ENCODE data around the gene RUVBL1. TPM values are rescaled to one million over a fixed set of nuclear protein-coding genes. Genes with fewer than 3 reads are reported as not detected.
"Not testable (repeated sequence)": the region's sequence is repeated elsewhere in the genome, so short reads cannot be mapped to it uniquely, and the experiment has no call there.

The RUVBL1 gene
- 10 to 100 TPM; 71.6 to 73.1 TPM for total RNA-seq

GRCh38 chr3:128123538-128124368, at the start of gene RUVBL1:
RUVBL1 (minus strand) TSS chr3:128123812; CDS start chr3:128123724, 88 bp downstream.
- intact Hi-C loops (cut with micrococcal nuclease), result loop anchor here (1.0 to 5.0 kb wide), 6 partner anchors 11 to 526 kb away; partner anchors contain the start of genes ABTB1, EEFSEC, MCM2 and SEC61A1
- Mint-ChIP-seq H3K9me3 (no peaks in the 10 kb centered on the region), H3K27ac (peak within 1 kb of the TSS; percentile 86), H3K36me3 (ENCODE audit: low read depth) (peaks cover 19% of the 10 kb centered on the region), H3K4me3 (peak within 1 kb of the TSS; percentile 93), H3K27me3 (ENCODE audit: low read depth) (no peaks in the 10 kb centered on the region), H3K4me1 (ENCODE audit: low read depth) (peaks cover 29% of the 10 kb centered on the region)
- CTCF ChIA-PET, result interaction anchor here (1.1 to 2.3 kb wide), 6 partner anchors 10 to 494 kb away, joined by 3 to 11 read pairs (median 5); no protein-coding TSS in a partner anchor
- DNase-seq, result peak; percentile 99

DNA sequence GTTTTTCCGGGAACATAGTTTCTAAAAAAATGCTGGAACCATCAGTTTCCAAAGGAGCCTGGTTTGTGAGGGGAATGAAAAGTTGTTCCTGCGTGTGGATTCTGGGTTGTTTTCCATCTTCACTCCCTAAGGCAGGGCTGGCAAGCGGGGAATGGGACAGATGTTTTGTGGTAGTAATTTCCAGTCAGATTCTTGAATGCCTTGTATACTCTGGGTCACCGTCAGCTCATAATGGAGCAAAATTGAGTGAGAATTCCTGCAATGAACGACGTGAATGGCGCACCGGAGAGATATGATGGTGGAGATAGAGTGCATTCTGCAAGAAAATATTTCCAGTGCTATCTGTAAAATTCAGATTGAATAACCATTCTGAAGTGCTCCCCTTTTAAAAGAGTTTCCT, 49.6 kb upstream of the RUVBL1 start:
- CTCF ChIA-PET, result no interaction called here

GRCh38 chr3:128170866-128171516, 47.4 kb upstream of the RUVBL1 start:
- Mint-ChIP-seq H3K4me3 (no peak overlapping the region), H3K27ac (no peak overlapping the region), H3K27me3 (ENCODE audit: low read depth) (no peaks in the 10 kb centered on the region), H3K9me3 (no peaks in the 10 kb centered on the region), H3K4me1 (ENCODE audit: low read depth) (peaks cover 30% of the 10 kb centered on the region), H3K36me3 (ENCODE audit: low read depth) (no peaks in the 10 kb centered on the region)
- intact Hi-C loops (cut with micrococcal nuclease), result loop anchor here (5.0 kb wide), 1 partner anchor 151 kb away; no protein-coding TSS in a partner anchor
- CTCF ChIA-PET, result interaction anchor here (0.5 to 0.9 kb wide), 3 partner anchors 52 to 151 kb away, joined by 3 read pairs; no protein-coding TSS in a partner anchor
- peak; percentile 34 for DNase-seq

More for the DNA sequence above, 49.6 kb upstream of the RUVBL1 start:
- no peak for DNase-seq
- no peaks in the 10 kb centered on the region for H3K36me3 Mint-ChIP-seq (ENCODE audit: low read depth)
- no peaks in the 10 kb centered on the region for H3K27me3 Mint-ChIP-seq (ENCODE audit: low read depth)
- H3K4me1 Mint-ChIP-seq (ENCODE audit: low read depth), result peaks cover 35% of the 10 kb centered on the region
- intact Hi-C loops (cut with micrococcal nuclease), result loop anchor here (5.0 kb wide), 1 partner anchor 149 kb away; no protein-coding TSS in a partner anchor
- H3K9me3 Mint-ChIP-seq, result no peaks in the 10 kb centered on the region
- H3K27ac Mint-ChIP-seq, result no peak overlapping the region
- H3K4me3 Mint-ChIP-seq, result no peak overlapping the region

- Mint-ChIP-seq H3K36me3 (ENCODE audit: low read depth) (no peaks in the 10 kb centered on the region), H3K27ac (no peak overlapping the region), H3K4me3 (no peak overlapping the region), H3K27me3 (ENCODE audit: low read depth) (no peaks in the 10 kb centered on the region), H3K4me1 (ENCODE audit: low read depth) (peaks cover 17% of the 10 kb centered on the region), H3K9me3 (no peaks in the 10 kb centered on the region)
- CTCF ChIA-PET, result interaction anchor here (1.6 kb wide), 1 partner anchor 9 kb away, joined by 4 read pairs; no protein-coding TSS in a partner anchor
- DNase-seq, result no peak
- intact Hi-C loops (cut with micrococcal nuclease), result no loop called here
Measured at GRCh38 chr3:128168836-128169235, 45.2 kb upstream of the RUVBL1 start.

DNA sequence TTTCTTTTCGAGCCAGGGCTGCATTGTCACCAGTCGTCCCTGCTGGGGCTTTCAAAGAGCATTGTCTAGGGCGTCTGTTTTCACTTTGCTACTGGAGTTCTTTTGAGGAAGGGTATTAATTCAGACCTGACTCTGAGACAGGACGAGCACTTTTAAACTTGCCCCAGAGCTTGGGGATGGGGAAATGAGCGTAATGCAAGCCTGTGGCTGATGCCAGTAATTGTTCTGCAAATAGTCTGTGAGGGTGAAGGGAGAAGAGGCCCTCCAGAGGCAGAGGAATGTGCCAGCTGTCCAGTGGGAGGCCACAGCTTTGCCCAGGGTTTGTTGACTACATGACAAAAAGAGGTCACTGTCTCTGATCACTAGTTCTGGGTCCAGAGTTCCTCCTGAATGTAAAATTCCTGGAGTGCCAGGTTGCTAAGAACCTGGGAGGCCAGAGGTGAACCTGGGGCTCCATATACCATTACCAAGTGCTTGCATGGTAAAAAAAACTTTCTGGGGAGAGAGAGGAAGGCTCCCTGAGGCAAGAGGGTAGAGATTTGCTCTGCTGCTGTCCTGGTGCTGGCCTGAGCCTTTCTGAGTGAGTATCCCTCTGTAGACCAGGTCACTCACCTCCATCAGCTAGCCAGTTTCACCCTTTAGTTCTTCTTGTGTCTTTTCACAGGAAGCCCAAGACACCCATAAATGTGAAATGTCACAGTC, 44.5 kb upstream of the RUVBL1 start:
- no peaks in the 10 kb centered on the region for H3K9me3 Mint-ChIP-seq
- CTCF ChIA-PET, result interaction anchor here (1.6 kb wide), 1 partner anchor 10 kb away, joined by 4 read pairs; no protein-coding TSS in a partner anchor
- no peak overlapping the region for H3K27ac Mint-ChIP-seq
- no peaks in the 10 kb centered on the region for H3K36me3 Mint-ChIP-seq (ENCODE audit: low read depth)
- no peaks in the 10 kb centered on the region for H3K27me3 Mint-ChIP-seq (ENCODE audit: low read depth)
- H3K4me3 Mint-ChIP-seq, result no peak overlapping the region
- DNase-seq, result no peak
- intact Hi-C loops (cut with micrococcal nuclease), result no loop called here
- peaks cover 14% of the 10 kb centered on the region for H3K4me1 Mint-ChIP-seq (ENCODE audit: low read depth)

- Mint-ChIP-seq H3K4me1 (ENCODE audit: low read depth) (peaks cover 14% of the 10 kb centered on the region), H3K4me3 (no peak overlapping the region), H3K27ac (no peak overlapping the region), H3K27me3 (ENCODE audit: low read depth) (no peaks in the 10 kb centered on the region), H3K9me3 (no peaks in the 10 kb centered on the region), H3K36me3 (ENCODE audit: low read depth) (no peaks in the 10 kb centered on the region)
- intact Hi-C loops (cut with micrococcal nuclease), result no loop called here
- CTCF ChIA-PET, result no interaction called here
- no peak for DNase-seq
Measured at GRCh38 chr3:128167646-128167972, 44.0 kb upstream of the RUVBL1 start.

DNA sequence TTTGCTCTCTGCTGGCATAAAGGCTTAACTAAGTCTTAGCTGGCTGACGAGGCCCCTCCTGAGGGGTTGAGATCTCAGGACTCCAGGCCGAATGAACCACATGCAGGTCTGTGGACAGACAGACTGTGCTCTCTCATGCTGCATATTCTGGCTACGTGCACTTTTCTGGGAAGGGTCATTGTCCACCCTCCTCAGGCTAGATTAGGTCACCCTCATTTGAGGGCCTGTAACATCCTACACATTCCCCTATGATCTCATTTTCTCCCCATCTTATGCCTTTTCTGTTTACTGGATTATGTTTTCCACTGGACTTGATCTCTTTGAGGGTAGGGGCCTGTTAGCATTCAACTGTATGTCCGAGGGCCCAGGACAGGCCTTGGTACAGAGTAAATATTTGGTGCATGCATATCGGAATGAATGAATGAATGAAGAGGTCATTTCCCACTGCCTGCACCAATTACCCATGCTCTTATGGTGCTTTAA, 43.4 kb upstream of the RUVBL1 start:
- no peak for DNase-seq
- Mint-ChIP-seq H3K27me3 (ENCODE audit: low read depth) (no peaks in the 10 kb centered on the region), H3K9me3 (no peaks in the 10 kb centered on the region), H3K27ac (no peak overlapping the region), H3K4me3 (no peak overlapping the region), H3K4me1 (ENCODE audit: low read depth) (peaks cover 14% of the 10 kb centered on the region), H3K36me3 (ENCODE audit: low read depth) (no peaks in the 10 kb centered on the region)
- intact Hi-C loops (cut with micrococcal nuclease), result no loop called here
- CTCF ChIA-PET, result no interaction called here

DNA sequence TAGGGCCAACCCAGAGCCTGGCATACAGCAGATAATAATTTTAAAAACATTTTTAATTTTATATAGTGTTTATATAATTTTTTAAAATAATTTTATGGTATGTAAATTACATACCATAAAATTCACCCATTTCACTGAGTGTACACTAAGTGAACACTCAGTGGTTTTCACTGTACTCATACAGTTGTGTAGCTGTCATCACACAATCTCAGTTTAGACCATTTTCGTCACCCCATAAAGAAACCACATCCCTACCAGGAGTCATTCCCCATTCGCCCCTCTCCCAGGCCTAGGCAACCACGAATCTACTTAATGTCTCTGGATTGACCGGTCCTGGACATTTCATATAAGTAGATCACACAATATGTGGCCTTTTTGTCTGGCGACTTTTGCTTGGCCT, 39.8 kb upstream of the RUVBL1 start:
- Mint-ChIP-seq H3K4me1 (ENCODE audit: low read depth) (peaks cover 12% of the 10 kb centered on the region), H3K9me3 (no peaks in the 10 kb centered on the region), H3K27ac (no peak overlapping the region), H3K4me3 (no peak overlapping the region), H3K27me3 (ENCODE audit: low read depth) (no peaks in the 10 kb centered on the region), H3K36me3 (ENCODE audit: low read depth) (peaks cover 8% of the 10 kb centered on the region)
- no peak for DNase-seq
- intact Hi-C loops (cut with micrococcal nuclease), result no loop called here
- CTCF ChIA-PET, result no interaction called here

GRCh38 chr3:128160661-128161060, 37.0 kb upstream of the RUVBL1 start:
- Mint-ChIP-seq H3K9me3 (no peaks in the 10 kb centered on the region), H3K36me3 (ENCODE audit: low read depth) (peaks cover 27% of the 10 kb centered on the region), H3K27me3 (ENCODE audit: low read depth) (no peaks in the 10 kb centered on the region), H3K4me1 (ENCODE audit: low read depth) (peaks cover 15% of the 10 kb centered on the region), H3K4me3 (no peak overlapping the region), H3K27ac (no peak overlapping the region)
- CTCF ChIA-PET, result no interaction called here
- intact Hi-C loops (cut with micrococcal nuclease), result no loop called here
- no peak for DNase-seq

DNA sequence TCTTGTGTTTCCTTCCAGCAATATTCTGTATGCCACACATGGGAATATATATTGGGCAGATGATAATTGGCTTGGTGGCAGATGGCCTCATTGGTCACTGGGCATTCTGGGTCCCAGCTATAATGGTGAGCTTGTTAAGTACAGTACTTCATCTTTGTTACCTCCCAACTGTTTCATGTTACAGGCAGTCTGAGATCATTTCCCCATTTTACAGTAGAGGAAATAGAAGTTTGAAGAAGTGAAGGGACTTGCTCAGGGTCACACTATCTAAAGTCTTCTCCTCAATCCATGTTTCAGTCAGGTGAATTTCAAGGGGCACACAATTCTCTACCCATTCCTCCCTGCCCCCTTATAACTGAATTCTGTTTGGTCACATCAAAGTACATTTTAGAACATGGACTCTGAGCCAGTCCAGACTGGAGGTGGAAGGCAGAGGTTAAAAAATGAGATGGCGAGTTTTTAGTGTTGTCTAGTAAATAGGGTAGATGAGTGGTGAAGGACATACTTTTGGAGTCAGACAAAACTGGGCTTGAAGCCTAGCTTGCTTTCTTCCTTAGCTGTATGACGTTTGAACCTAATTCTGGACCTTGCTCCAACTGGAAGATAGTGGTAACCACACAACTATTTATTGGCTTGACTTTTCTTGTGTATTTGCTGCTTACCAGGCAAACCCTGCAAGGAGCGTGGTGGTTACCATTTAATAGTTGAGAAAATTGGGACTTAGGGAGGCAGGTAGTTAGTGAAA, 32.2 kb upstream of the RUVBL1 start:
- no peak for DNase-seq
- H3K9me3 Mint-ChIP-seq, result no peaks in the 10 kb centered on the region
- intact Hi-C loops (cut with micrococcal nuclease), result loop anchor here (10.0 kb wide), 1 partner anchor 339 kb away; the partner anchor contains the start of gene GATA2
- H3K36me3 Mint-ChIP-seq (ENCODE audit: low read depth), result peaks cover 27% of the 10 kb centered on the region
- H3K4me1 Mint-ChIP-seq (ENCODE audit: low read depth), result peaks cover 27% of the 10 kb centered on the region
- CTCF ChIA-PET, result no interaction called here
- H3K27ac Mint-ChIP-seq, result no peak overlapping the region
- H3K4me3 Mint-ChIP-seq, result no peak overlapping the region
- H3K27me3 Mint-ChIP-seq (ENCODE audit: low read depth), result no peaks in the 10 kb centered on the region

DNA sequence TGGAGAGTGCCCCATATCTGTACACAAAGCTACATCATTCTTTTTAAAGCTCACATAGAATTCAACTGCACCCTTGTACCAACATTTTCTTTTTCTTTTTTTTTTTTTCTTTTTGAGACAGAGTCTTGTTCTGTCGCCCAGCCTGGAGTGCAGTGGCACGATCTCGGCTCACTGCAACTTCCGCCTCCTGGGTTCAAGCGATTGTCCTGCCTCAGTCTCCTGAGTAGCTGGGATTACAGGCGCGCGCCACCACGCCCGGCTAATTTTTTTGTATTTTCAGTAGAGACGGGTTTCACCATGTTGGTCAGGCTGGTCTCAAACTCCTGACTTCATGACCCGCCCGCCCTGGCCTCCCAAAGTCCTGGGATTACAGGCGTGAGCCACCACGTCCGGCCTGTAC, 30.7 kb upstream of the RUVBL1 start:
- DNase-seq; H3K27me3 Mint-ChIP-seq (ENCODE audit: low read depth); H3K9me3 Mint-ChIP-seq: not testable (repeated sequence)
- Mint-ChIP-seq H3K4me3 (peak overlapping the region; percentile 89), H3K4me1 (ENCODE audit: low read depth) (peaks cover 27% of the 10 kb centered on the region), H3K36me3 (ENCODE audit: low read depth) (peaks cover 23% of the 10 kb centered on the region), H3K27ac (peak overlapping the region; percentile 66)
- CTCF ChIA-PET, result interaction anchor here (1.0 to 1.5 kb wide), 3 partner anchors 21 to 64 kb away, joined by 3 to 4 read pairs (median 3); no protein-coding TSS in a partner anchor
- intact Hi-C loops (cut with micrococcal nuclease), result loop anchor here (5.0 to 10.0 kb wide), 2 partner anchors 42 to 340 kb away; partner anchors contain the start of gene GATA2
